Neural cell (in vitro differentiated cells): ENCODE measurements around the gene LRCH4. TPM values are rescaled to one million over a fixed set of nuclear protein-coding genes. Genes with fewer than 3 reads are reported as not detected.
"Not testable (repeated sequence)": the region's sequence is repeated elsewhere in the genome, so short reads cannot be mapped to it uniquely, and the experiment has no call there.

Experiments used
- H2AFZ ChIP-seq: fragments of 200-600, 300-800 bp; sonication (generic), shearing (Covaris generic); 2 replicates; pipeline ENCODE4 v1.6.0; 2014; ENCODE audit warnings: low read depth, mild to moderate bottlenecking, antibody characterized with exemption, low read length, moderate library complexity
- H3F3A ChIP-seq: fragments of 200-600 bp; shearing (Covaris generic); 2 replicates; pipeline ENCODE4 v1.6.1; 2016; ENCODE audit warnings: mild to moderate bottlenecking, moderate library complexity, mixed read lengths, antibody characterized with exemption, low read length; ENCODE audit not compliant: insufficient read depth, poor library complexity, severe bottlenecking
- H3K27ac ChIP-seq: fragments of 200-600, 300-800 bp; sonication (generic), shearing (Covaris generic); 2 replicates; pipeline ENCODE4 v1.5.1; 2014; ENCODE audit warnings: mild to moderate bottlenecking, low read length, moderate library complexity
- H3K27me3 ChIP-seq: fragments of 300-800, 200-600 bp; sonication (generic), shearing (Covaris generic); 2 replicates; pipeline ENCODE4 v1.6.0; 2014; ENCODE audit warnings: mild to moderate bottlenecking, low read depth, low read length, moderate library complexity; ENCODE audit not compliant: insufficient read depth
- H3K36me3 ChIP-seq: fragments of 300-800, 200-600 bp; sonication (generic), shearing (Covaris generic); 2 replicates; pipeline ENCODE4 v1.5.1; 2014; ENCODE audit warnings: mild to moderate bottlenecking, antibody characterized with exemption, low read length, moderate library complexity; ENCODE audit not compliant: insufficient read depth
- H3K4me2 ChIP-seq: fragments of 300-800, 200-600 bp; sonication (generic), shearing (Covaris generic); 2 replicates; pipeline ENCODE4 v1.6.0; 2014; ENCODE audit warnings: mild to moderate bottlenecking, low read length
- H3K4me3 ChIP-seq: fragments of 300-800, 200-600 bp; sonication (generic), shearing (Covaris generic); 2 replicates; pipeline ENCODE4 v1.5.1; 2014; ENCODE audit warnings: mild to moderate bottlenecking, low read length, moderate library complexity
- H3K79me2 ChIP-seq: fragments of 200-600 bp; shearing (Covaris generic); replicated peaks from 2 replicates; pipeline ENCODE4 v1.6.0; 2014; ENCODE audit warnings: mild to moderate bottlenecking, low read length, moderate library complexity; ENCODE audit not compliant: insufficient read depth
- H3K9ac ChIP-seq: fragments of 300-800, 200-600 bp; sonication (generic), shearing (Covaris generic); 2 replicates; pipeline ENCODE4 v1.6.1; 2016; ENCODE audit warnings: mild to moderate bottlenecking, low read length, mixed read lengths
- H3K9me2 ChIP-seq: fragments of 200-600 bp; shearing (Covaris generic); 2 replicates; pipeline ENCODE4 v1.6.1; 2016; ENCODE audit warnings: mild to moderate bottlenecking, low read length, mixed read lengths; ENCODE audit not compliant: insufficient read depth
- H3K9me3 ChIP-seq: fragments of 200-600, 300-800 bp; sonication (generic), shearing (Covaris generic); 2 replicates; pipeline ENCODE4 v1.6.1; 2016; ENCODE audit warnings: mild to moderate bottlenecking, mixed run types, low read length, moderate library complexity, mixed read lengths
- H4K20me1 ChIP-seq: fragments of 200-600 bp; shearing (Covaris generic); 2 replicates; pipeline ENCODE4 v1.6.1; 2016; ENCODE audit warnings: mild to moderate bottlenecking, mixed run types; ENCODE audit not compliant: insufficient read depth
- EP300 ChIP-seq: fragments of 450-650 bp; conservative IDR thresholded peaks from 2 replicates; pipeline ENCODE4 v1.6.1; 2014; ENCODE audit warnings: antibody characterized with exemption, mild to moderate bottlenecking, moderate library complexity; ENCODE audit not compliant: poor library complexity, severe bottlenecking
- EZH2 ChIP-seq: fragments of 200-600, 300-800 bp; shearing (Covaris generic), sonication (generic); IDR thresholded peaks from 2 replicates; pipeline ENCODE4 v1.6.1; 2014; ENCODE audit warnings: antibody characterized with exemption, low read length, borderline replicate concordance, mild to moderate bottlenecking; ENCODE audit not compliant: insufficient read depth, poor library complexity, severe bottlenecking
- MXI1 ChIP-seq: fragments of 450-650 bp; conservative IDR thresholded peaks from 2 replicates; pipeline ENCODE4 v1.6.1; 2014; ENCODE audit warnings: antibody characterized with exemption, mild to moderate bottlenecking; ENCODE audit not compliant: poor library complexity, severe bottlenecking
- POLR2AphosphoS5 ChIP-seq: IDR thresholded peaks from 2 replicates; pipeline ENCODE4 v1.6.1; 2012
- RAD21 ChIP-seq: fragments of 450-650 bp; conservative IDR thresholded peaks from 2 replicates; pipeline ENCODE4 v1.6.1; 2014; ENCODE audit warnings: antibody characterized with exemption, mild to moderate bottlenecking, moderate library complexity
- SMC3 ChIP-seq: fragments of 450-650 bp; conservative IDR thresholded peaks from 2 replicates; pipeline ENCODE4 v1.6.1; 2014; ENCODE audit warnings: antibody characterized with exemption, mild to moderate bottlenecking, moderate library complexity; ENCODE audit not compliant: poor library complexity
- TAF1 ChIP-seq: IDR thresholded peaks from 2 replicates; pipeline ENCODE4 v1.6.1; 2012; ENCODE audit warnings: low read depth
- polyA plus RNA-seq: library from polyadenylated mRNA; depleted of rRNA; stranded (reverse); fragments of >200 nt; gene quantifications from 2 replicates; pipeline ENCODE4 v1.2.3, GENCODE V29; 2014
- TF ChIP-seq, protein P1 (sequence below): fragments of 450-650 bp; IDR thresholded peaks from 2 replicates; pipeline ENCODE4 v1.5.1; 2014; ENCODE audit warnings: antibody characterized with exemption, mild to moderate bottlenecking, moderate library complexity; ENCODE audit not compliant: poor library complexity, severe bottlenecking
- TF ChIP-seq, protein P2 (sequence below): IDR thresholded peaks from 2 replicates; pipeline ENCODE4 v1.6.1; 2012; ENCODE audit warnings: borderline replicate concordance

LRCH4 gene
- polyA plus RNA-seq, 1 donor from 2014 or later: 17.2 TPM

DNA sequence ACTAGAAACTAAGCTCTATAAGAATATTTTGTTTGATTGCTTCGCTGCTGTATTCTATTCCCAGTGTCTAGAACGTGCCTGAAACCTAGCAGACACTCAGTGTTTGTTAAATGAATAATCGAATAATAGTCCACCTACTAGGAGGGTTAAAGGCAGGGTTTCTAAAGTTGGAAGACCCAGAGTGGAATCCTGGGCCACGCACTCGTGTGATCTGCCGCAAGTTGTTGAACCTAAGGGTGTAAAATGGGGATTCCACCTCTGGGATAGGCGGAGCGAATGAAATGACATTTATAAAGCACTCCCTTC is 47.6 kb downstream of the LRCH4 start:
- no peak overlapping the region for H3K27ac ChIP-seq
- no peak overlapping the region for H3K9ac ChIP-seq
- no peaks in the 10 kb centered on the region for H3K27me3 ChIP-seq
- H3K4me3 ChIP-seq: peak overlapping the region; percentile 80
- peaks cover 7% of the 10 kb centered on the region for H3K79me2 ChIP-seq
- no peaks in the 10 kb centered on the region for H4K20me1 ChIP-seq
- H3F3A ChIP-seq: no peaks in the 10 kb centered on the region
- no peaks in the 10 kb centered on the region for H3K36me3 ChIP-seq
- H2AFZ ChIP-seq: no peak overlapping the region
- no peaks in the 10 kb centered on the region for H3K9me3 ChIP-seq
- no peak overlapping the region for H3K4me2 ChIP-seq
- TF ChIP-seq RAD21 (no peak), EZH2 (no peak), SMC3 (no peak), POLR2AphosphoS5 (no peak), TAF1 (no peak), MXI1 (no peak), EP300 (no peak)
- TF ChIP-seq, protein P1, sequence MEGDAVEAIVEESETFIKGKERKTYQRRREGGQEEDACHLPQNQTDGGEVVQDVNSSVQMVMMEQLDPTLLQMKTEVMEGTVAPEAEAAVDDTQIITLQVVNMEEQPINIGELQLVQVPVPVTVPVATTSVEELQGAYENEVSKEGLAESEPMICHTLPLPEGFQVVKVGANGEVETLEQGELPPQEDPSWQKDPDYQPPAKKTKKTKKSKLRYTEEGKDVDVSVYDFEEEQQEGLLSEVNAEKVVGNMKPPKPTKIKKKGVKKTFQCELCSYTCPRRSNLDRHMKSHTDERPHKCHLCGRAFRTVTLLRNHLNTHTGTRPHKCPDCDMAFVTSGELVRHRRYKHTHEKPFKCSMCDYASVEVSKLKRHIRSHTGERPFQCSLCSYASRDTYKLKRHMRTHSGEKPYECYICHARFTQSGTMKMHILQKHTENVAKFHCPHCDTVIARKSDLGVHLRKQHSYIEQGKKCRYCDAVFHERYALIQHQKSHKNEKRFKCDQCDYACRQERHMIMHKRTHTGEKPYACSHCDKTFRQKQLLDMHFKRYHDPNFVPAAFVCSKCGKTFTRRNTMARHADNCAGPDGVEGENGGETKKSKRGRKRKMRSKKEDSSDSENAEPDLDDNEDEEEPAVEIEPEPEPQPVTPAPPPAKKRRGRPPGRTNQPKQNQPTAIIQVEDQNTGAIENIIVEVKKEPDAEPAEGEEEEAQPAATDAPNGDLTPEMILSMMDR: no peak
- TF ChIP-seq, protein P2, sequence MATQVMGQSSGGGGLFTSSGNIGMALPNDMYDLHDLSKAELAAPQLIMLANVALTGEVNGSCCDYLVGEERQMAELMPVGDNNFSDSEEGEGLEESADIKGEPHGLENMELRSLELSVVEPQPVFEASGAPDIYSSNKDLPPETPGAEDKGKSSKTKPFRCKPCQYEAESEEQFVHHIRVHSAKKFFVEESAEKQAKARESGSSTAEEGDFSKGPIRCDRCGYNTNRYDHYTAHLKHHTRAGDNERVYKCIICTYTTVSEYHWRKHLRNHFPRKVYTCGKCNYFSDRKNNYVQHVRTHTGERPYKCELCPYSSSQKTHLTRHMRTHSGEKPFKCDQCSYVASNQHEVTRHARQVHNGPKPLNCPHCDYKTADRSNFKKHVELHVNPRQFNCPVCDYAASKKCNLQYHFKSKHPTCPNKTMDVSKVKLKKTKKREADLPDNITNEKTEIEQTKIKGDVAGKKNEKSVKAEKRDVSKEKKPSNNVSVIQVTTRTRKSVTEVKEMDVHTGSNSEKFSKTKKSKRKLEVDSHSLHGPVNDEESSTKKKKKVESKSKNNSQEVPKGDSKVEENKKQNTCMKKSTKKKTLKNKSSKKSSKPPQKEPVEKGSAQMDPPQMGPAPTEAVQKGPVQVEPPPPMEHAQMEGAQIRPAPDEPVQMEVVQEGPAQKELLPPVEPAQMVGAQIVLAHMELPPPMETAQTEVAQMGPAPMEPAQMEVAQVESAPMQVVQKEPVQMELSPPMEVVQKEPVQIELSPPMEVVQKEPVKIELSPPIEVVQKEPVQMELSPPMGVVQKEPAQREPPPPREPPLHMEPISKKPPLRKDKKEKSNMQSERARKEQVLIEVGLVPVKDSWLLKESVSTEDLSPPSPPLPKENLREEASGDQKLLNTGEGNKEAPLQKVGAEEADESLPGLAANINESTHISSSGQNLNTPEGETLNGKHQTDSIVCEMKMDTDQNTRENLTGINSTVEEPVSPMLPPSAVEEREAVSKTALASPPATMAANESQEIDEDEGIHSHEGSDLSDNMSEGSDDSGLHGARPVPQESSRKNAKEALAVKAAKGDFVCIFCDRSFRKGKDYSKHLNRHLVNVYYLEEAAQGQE: no peak
- H3K9me2 ChIP-seq: no peaks in the 10 kb centered on the region

- not testable (repeated sequence) for H3K4me3 ChIP-seq, H4K20me1 ChIP-seq, H3K27me3 ChIP-seq, H3K36me3 ChIP-seq, H3K79me2 ChIP-seq, H2AFZ ChIP-seq, H3K4me2 ChIP-seq, H3K9ac ChIP-seq, H3K27ac ChIP-seq, H3K9me2 ChIP-seq, H3K9me3 ChIP-seq, H3F3A ChIP-seq
These were observed 49.2 kb downstream of the LRCH4 start for GRCh38 chr7:100536695-100537094.

DNA sequence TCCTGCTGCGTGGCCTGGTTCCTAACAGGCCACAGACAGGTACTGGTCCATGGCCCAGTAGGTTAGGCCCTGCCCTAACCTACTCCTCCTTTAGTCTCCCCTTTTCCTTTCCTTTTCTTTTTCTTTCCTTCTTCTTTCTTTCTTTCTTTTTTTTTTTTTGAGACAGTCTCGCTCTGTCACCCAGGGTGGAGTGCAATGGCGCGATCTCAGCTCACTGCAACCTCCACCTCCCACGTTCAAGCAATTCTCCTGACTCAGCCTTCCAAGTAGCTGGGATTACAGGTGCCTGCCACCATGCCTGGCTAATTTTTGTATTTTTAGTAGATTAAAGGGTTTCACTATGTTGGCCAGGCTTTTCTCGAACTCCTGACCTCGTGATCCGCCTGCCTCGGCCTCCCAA is 49.9 kb downstream of the LRCH4 start:
- H3F3A ChIP-seq, H3K4me3 ChIP-seq, H3K4me2 ChIP-seq, H3K9ac ChIP-seq, H3K79me2 ChIP-seq, H3K27me3 ChIP-seq, H2AFZ ChIP-seq, H3K9me3 ChIP-seq, H3K36me3 ChIP-seq, H4K20me1 ChIP-seq, H3K27ac ChIP-seq, H3K9me2 ChIP-seq: not testable (repeated sequence)
